H7 (cell line): ENCODE measurements around the gene VWA3A. TPM values are rescaled to one million over a fixed set of nuclear protein-coding genes. Genes with fewer than 3 reads are reported as not detected.
"Not testable (repeated sequence)": the region's sequence is repeated elsewhere in the genome, so short reads cannot be mapped to it uniquely, and the experiment has no call there.

Source experiments
- DNase-seq: peaks from one replicate; pipeline ENCODE4 v3.0.0; 2012
- H3K27me3 ChIP-seq: 2 replicates; pipeline ENCODE4 v1.6.0; 2011; ENCODE audit warnings: mild to moderate bottlenecking, low read length; ENCODE audit not compliant: control insufficient read depth, insufficient read depth
- H3K36me3 ChIP-seq: replicated peaks from 2 replicates; pipeline ENCODE4 v1.5.1; 2011; ENCODE audit warnings: low read length; ENCODE audit not compliant: control insufficient read depth, insufficient read depth
- H3K4me3 ChIP-seq: 2 replicates; pipeline ENCODE4 v1.5.1; 2011; ENCODE audit warnings: low read depth, mild to moderate bottlenecking, control low read depth, low read length, moderate library complexity; ENCODE audit not compliant: insufficient read depth
- total RNA-seq: library from RNA; depleted of rRNA; stranded (reverse); fragments of >200 nt; shearing (Covaris generic); gene quantifications from 2 replicates; pipeline ENCODE4 v1.2.3, GENCODE V29; 2014

VWA3A gene
- total RNA-seq, 1 experiment from 2014 or later, result 0.24 TPM

- no peak for DNase-seq
- H3K4me3 ChIP-seq, result peak overlapping the region; percentile 85
These were observed 97.2 kb downstream of the VWA3A start for GRCh38 chr16:22189473-22190080.

GRCh38 chr16:22190081-22190775 is 97.9 kb downstream of the VWA3A start:
- peak; percentile 96 for DNase-seq
- peak overlapping the region; percentile 85 for H3K4me3 ChIP-seq
- peaks cover 7% of the 10 kb centered on the region; the same call in 1 of the 2 replicates for H3K27me3 ChIP-seq
- H3K36me3 ChIP-seq, result no peaks in the 10 kb centered on the region

More at GRCh38 chr16:22189473-22190080, 97.2 kb downstream of the VWA3A start:
- H3K27me3 ChIP-seq, result peaks cover 7% of the 10 kb centered on the region; the same call in 1 of the 2 replicates
- H3K36me3 ChIP-seq, result no peaks in the 10 kb centered on the region

GRCh38 chr16:22190776-22191531 is 98.6 kb downstream of the VWA3A start:
- DNase-seq, result peak; percentile 92
- Histone ChIP-seq H3K4me3 (peak overlapping the region; percentile 63), H3K27me3 (peaks cover 7% of the 10 kb centered on the region; the same call in 1 of the 2 replicates), H3K36me3 (no peaks in the 10 kb centered on the region)

- DNase-seq, result no peak
- H3K27me3 ChIP-seq, result peaks cover 7% of the 10 kb centered on the region; the same call in 1 of the 2 replicates
These were observed 99.4 kb downstream of the VWA3A start for GRCh38 chr16:22191532-22192260.

GRCh38 chr16:22192261-22193062 is 100.1 kb downstream of the VWA3A start:
- Histone ChIP-seq H3K36me3 (no peaks in the 10 kb centered on the region), H3K4me3 (no peak overlapping the region; the same call in 1 of the 2 replicates), H3K27me3 (peaks cover 7% of the 10 kb centered on the region; the same call in 1 of the 2 replicates)
- DNase-seq, result no peak

More at GRCh38 chr16:22191532-22192260, 99.4 kb downstream of the VWA3A start:
- Histone ChIP-seq H3K4me3 (peak overlapping the region; percentile 63), H3K36me3 (no peaks in the 10 kb centered on the region)

GRCh38 chr16:22193063-22193411 is 100.7 kb downstream of the VWA3A start:
- Histone ChIP-seq H3K4me3 (no peak overlapping the region), H3K36me3 (no peaks in the 10 kb centered on the region), H3K27me3 (peaks cover 7% of the 10 kb centered on the region; the same call in 1 of the 2 replicates)
- no peak for DNase-seq

- DNase-seq, result no peak
- Histone ChIP-seq H3K4me3 (no peak overlapping the region), H3K27me3 (peaks cover 3% of the 10 kb centered on the region; the same call in 1 of the 2 replicates), H3K36me3 (no peaks in the 10 kb centered on the region)
These were observed 102.5 kb downstream of the VWA3A start for GRCh38 chr16:22194707-22195444.

- Histone ChIP-seq H3K27me3 (no peaks in the 10 kb centered on the region; the same call in 1 of the 2 replicates), H3K4me3 (no peak overlapping the region), H3K36me3 (no peaks in the 10 kb centered on the region)
- DNase-seq, result no peak
These were observed 103.0 kb downstream of the VWA3A start for GRCh38 chr16:22195445-22195694.

GRCh38 chr16:22195695-22196558 is 103.6 kb downstream of the VWA3A start:
- peak; percentile 87 for DNase-seq

GRCh38 chr16:22196559-22197168 is 104.3 kb downstream of the VWA3A start:
- not testable (repeated sequence) for DNase-seq, H3K36me3 ChIP-seq, H3K27me3 ChIP-seq
- H3K4me3 ChIP-seq, result peak overlapping the region; percentile 73

More at GRCh38 chr16:22195695-22196558, 103.6 kb downstream of the VWA3A start:
- Histone ChIP-seq H3K36me3 (no peaks in the 10 kb centered on the region), H3K4me3 (peak overlapping the region; percentile 73), H3K27me3 (no peaks in the 10 kb centered on the region; the same call in 1 of the 2 replicates)

- Histone ChIP-seq H3K36me3 (no peaks in the 10 kb centered on the region), H3K27me3 (no peaks in the 10 kb centered on the region; the same call in 1 of the 2 replicates), H3K4me3 (no peak overlapping the region)
- no peak for DNase-seq
These were observed 106.4 kb downstream of the VWA3A start for GRCh38 chr16:22198547-22199293.

- no peak overlapping the region for H3K4me3 ChIP-seq
- H3K27me3 ChIP-seq, result no peaks in the 10 kb centered on the region; the same call in 1 of the 2 replicates
- no peaks in the 10 kb centered on the region for H3K36me3 ChIP-seq
- DNase-seq, result no peak
These were observed 109.9 kb downstream of the VWA3A start for GRCh38 chr16:22202261-22202637.
